Endothelial cell of umbilical vein (primary cell): ENCODE data around the gene ASXL2.
"Not testable (repeated sequence)": the region's sequence is repeated elsewhere in the genome, so short reads cannot be mapped to it uniquely, and the experiment has no call there.

Source experiments
- EZH2 ChIP-seq: IDR thresholded peaks from 2 replicates; pipeline ENCODE4 v1.6.1; 2012; ENCODE audit warnings: borderline replicate concordance, low read depth, mild to moderate bottlenecking, moderate library complexity, low read length, inconsistent platforms; ENCODE audit not compliant: severe bottlenecking
- FOS ChIP-seq: IDR thresholded peaks from 2 replicates; pipeline ENCODE4 v1.6.1; 2011; ENCODE audit warnings: mild to moderate bottlenecking, low read length, moderate library complexity, borderline replicate concordance; ENCODE audit not compliant: insufficient read depth
- MYC ChIP-seq: IDR thresholded peaks from one replicate; pipeline ENCODE4 v1.6.1; 2011; ENCODE audit warnings: mild to moderate bottlenecking, low read depth, low read length
- POLR2AphosphoS5 ChIP-seq: IDR thresholded peaks from 2 replicates; pipeline ENCODE4 v1.6.1; 2012; ENCODE audit warnings: low read depth, mild to moderate bottlenecking, control low read depth, low read length, moderate library complexity; ENCODE audit not compliant: insufficient read depth
- TF ChIP-seq, protein P1 (sequence below), 2 donors: IDR thresholded peaks; 1 replicate in 1 of 2; 2 replicates in 1 of 2; pipeline ENCODE4 v1.5.1; 2011; ENCODE audit warnings: low read length in 2 of 2, mild to moderate bottlenecking in 2 of 2, moderate library complexity in 2 of 2, control low read depth in 1 of 2, inconsistent platforms in 1 of 2, low read depth in 1 of 2; ENCODE audit not compliant: insufficient read depth in 1 of 2; ENCODE audit errors: extremely low read depth in 1 of 2
- TF ChIP-seq, protein P2 (sequence below): IDR thresholded peaks from 2 replicates; pipeline ENCODE4 v1.6.1; 2011; ENCODE audit not compliant: insufficient read depth, insufficient read length

DNA sequence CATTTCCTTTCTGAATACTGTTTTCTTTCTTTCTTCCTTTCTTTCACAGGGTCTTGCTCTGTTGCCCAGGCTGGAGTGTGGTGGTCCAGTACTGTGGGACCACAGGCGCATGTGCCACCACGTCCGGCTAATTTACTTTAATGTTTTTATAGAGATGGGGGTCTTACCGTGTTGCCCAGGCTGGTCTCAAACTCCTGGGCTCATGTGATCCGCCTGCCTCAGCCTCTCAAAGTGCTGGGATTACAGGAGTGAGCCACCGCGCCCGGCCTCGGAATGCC, 35.3 kb upstream of the ASXL2 start:
- TF ChIP-seq FOS, MYC, EZH2, POLR2AphosphoS5: not testable (repeated sequence)
- TF ChIP-seq, protein P1, sequence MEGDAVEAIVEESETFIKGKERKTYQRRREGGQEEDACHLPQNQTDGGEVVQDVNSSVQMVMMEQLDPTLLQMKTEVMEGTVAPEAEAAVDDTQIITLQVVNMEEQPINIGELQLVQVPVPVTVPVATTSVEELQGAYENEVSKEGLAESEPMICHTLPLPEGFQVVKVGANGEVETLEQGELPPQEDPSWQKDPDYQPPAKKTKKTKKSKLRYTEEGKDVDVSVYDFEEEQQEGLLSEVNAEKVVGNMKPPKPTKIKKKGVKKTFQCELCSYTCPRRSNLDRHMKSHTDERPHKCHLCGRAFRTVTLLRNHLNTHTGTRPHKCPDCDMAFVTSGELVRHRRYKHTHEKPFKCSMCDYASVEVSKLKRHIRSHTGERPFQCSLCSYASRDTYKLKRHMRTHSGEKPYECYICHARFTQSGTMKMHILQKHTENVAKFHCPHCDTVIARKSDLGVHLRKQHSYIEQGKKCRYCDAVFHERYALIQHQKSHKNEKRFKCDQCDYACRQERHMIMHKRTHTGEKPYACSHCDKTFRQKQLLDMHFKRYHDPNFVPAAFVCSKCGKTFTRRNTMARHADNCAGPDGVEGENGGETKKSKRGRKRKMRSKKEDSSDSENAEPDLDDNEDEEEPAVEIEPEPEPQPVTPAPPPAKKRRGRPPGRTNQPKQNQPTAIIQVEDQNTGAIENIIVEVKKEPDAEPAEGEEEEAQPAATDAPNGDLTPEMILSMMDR (IDR thresholded peaks at IDR 0.05; ENCODE audit: extremely low read depth in 1 of 2, insufficient read depth in 1 of 2, low read depth in 1 of 2, low read length in 2 of 2): not testable (repeated sequence)
- TF ChIP-seq, protein P2, sequence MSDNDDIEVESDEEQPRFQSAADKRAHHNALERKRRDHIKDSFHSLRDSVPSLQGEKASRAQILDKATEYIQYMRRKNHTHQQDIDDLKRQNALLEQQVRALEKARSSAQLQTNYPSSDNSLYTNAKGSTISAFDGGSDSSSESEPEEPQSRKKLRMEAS: not testable (repeated sequence)
